Measurements from ENCODE around the gene YWHAH.
A peak's percentile ranks its signal among the peaks of the same experiment; 100 is the strongest.

YWHAH gene

GRCh38 chr22:31956360-31956759, 12.0 kb downstream of the YWHAH start:
- no peaks in the 10 kb centered on the region for H3K27me3 ChIP-seq (ENCODE audit: control insufficient read depth in 1 of 2, insufficient read depth in 2 of 2, low read length in 2 of 2)
- H3K27ac ChIP-seq (ENCODE audit: low read depth, low read length), result no peak overlapping the region
- H3K9me3 ChIP-seq (ENCODE audit: control insufficient read depth in 1 of 2, low read length in 2 of 2), result no peaks in the 10 kb centered on the region
- H3K4me1 ChIP-seq (ENCODE audit: control insufficient read depth in 1 of 2, insufficient read depth in 2 of 2, low read length in 2 of 2), result peaks cover 12 to 37% of the 10 kb centered on the region in 2 donors
- no peak overlapping the region for H3K9ac ChIP-seq (ENCODE audit: low read depth in 1 of 2, low read length in 2 of 2)
- H3K36me3 ChIP-seq (ENCODE audit: control insufficient read depth in 1 of 2, insufficient read depth in 2 of 2, low read length in 2 of 2), result peaks cover 20 to 26% of the 10 kb centered on the region in 2 donors
- H3K4me3 ChIP-seq (ENCODE audit: low read depth in 1 of 2, low read length in 2 of 2), result no peak overlapping the region

GRCh38 chr22:31957970-31958594, 13.7 kb downstream of the YWHAH start:
- Histone ChIP-seq H3K4me1 (ENCODE audit: control insufficient read depth in 1 of 2, insufficient read depth in 2 of 2, low read length in 2 of 2) (peaks cover 5 to 21% of the 10 kb centered on the region in 2 donors), H3K27ac (ENCODE audit: low read depth, low read length) (no peak overlapping the region), H3K9me3 (ENCODE audit: control insufficient read depth in 1 of 2, low read length in 2 of 2) (no peaks in the 10 kb centered on the region), H3K27me3 (ENCODE audit: control insufficient read depth in 1 of 2, insufficient read depth in 2 of 2, low read length in 2 of 2) (no peaks in the 10 kb centered on the region), H3K9ac (ENCODE audit: low read depth in 1 of 2, low read length in 2 of 2) (no peak overlapping the region), H3K4me3 (ENCODE audit: low read depth in 1 of 2, low read length in 2 of 2) (no peak overlapping the region), H3K36me3 (ENCODE audit: control insufficient read depth in 1 of 2, insufficient read depth in 2 of 2, low read length in 2 of 2) (peaks cover 20 to 26% of the 10 kb centered on the region in 2 donors)

- H3K4me3 ChIP-seq (ENCODE audit: low read depth in 1 of 2, low read length in 2 of 2), result no peak overlapping the region
- H3K9ac ChIP-seq (ENCODE audit: low read depth in 1 of 2, low read length in 2 of 2), result no peak overlapping the region
- H3K27ac ChIP-seq (ENCODE audit: low read depth, low read length), result no peak overlapping the region
Measured at GRCh38 chr22:31958625-31959239, 14.4 kb downstream of the YWHAH start.

GRCh38 chr22:31960767-31961166, 16.4 kb downstream of the YWHAH start:
- Histone ChIP-seq H3K4me1 (ENCODE audit: control insufficient read depth in 1 of 2, insufficient read depth in 2 of 2, low read length in 2 of 2) (peaks cover 0 to 5% of the 10 kb centered on the region in 2 donors), H3K4me3 (ENCODE audit: low read depth in 1 of 2, low read length in 2 of 2) (no peak overlapping the region), H3K9me3 (ENCODE audit: control insufficient read depth in 1 of 2, low read length in 2 of 2) (no peaks in the 10 kb centered on the region), H3K9ac (ENCODE audit: low read depth in 1 of 2, low read length in 2 of 2) (no peak overlapping the region), H3K27ac (ENCODE audit: low read depth, low read length) (no peak overlapping the region), H3K27me3 (ENCODE audit: control insufficient read depth in 1 of 2, insufficient read depth in 2 of 2, low read length in 2 of 2) (no peaks in the 10 kb centered on the region), H3K36me3 (ENCODE audit: control insufficient read depth in 1 of 2, insufficient read depth in 2 of 2, low read length in 2 of 2) (peaks cover 18 to 26% of the 10 kb centered on the region in 2 donors)

More at GRCh38 chr22:31958625-31959239, 14.4 kb downstream of the YWHAH start:
- Histone ChIP-seq H3K27me3 (ENCODE audit: control insufficient read depth in 1 of 2, insufficient read depth in 2 of 2, low read length in 2 of 2) (no peaks in the 10 kb centered on the region), H3K36me3 (ENCODE audit: control insufficient read depth in 1 of 2, insufficient read depth in 2 of 2, low read length in 2 of 2) (peaks cover 20 to 26% of the 10 kb centered on the region in 2 donors), H3K4me1 (ENCODE audit: control insufficient read depth in 1 of 2, insufficient read depth in 2 of 2, low read length in 2 of 2) (peaks cover 5 to 14% of the 10 kb centered on the region in 2 donors), H3K9me3 (ENCODE audit: control insufficient read depth in 1 of 2, low read length in 2 of 2) (no peaks in the 10 kb centered on the region)

GRCh38 chr22:31962387-31963125, 18.2 kb downstream of the YWHAH start:
- Histone ChIP-seq H3K36me3 (ENCODE audit: control insufficient read depth in 1 of 2, insufficient read depth in 2 of 2, low read length in 2 of 2) (peaks cover 5 to 9% of the 10 kb centered on the region in 2 donors), H3K9me3 (ENCODE audit: control insufficient read depth in 1 of 2, low read length in 2 of 2) (no peaks in the 10 kb centered on the region), H3K27me3 (ENCODE audit: control insufficient read depth in 1 of 2, insufficient read depth in 2 of 2, low read length in 2 of 2) (no peaks in the 10 kb centered on the region), H3K27ac (ENCODE audit: low read depth, low read length) (no peak overlapping the region), H3K9ac (ENCODE audit: low read depth in 1 of 2, low read length in 2 of 2) (no peak overlapping the region), H3K4me3 (ENCODE audit: low read depth in 1 of 2, low read length in 2 of 2) (no peak overlapping the region), H3K4me1 (ENCODE audit: control insufficient read depth in 1 of 2, insufficient read depth in 2 of 2, low read length in 2 of 2) (peaks cover 0 to 5% of the 10 kb centered on the region in 2 donors)

- no peaks in the 10 kb centered on the region for H3K36me3 ChIP-seq (ENCODE audit: control insufficient read depth in 1 of 2, insufficient read depth in 2 of 2, low read length in 2 of 2)
- no peaks in the 10 kb centered on the region for H3K9me3 ChIP-seq (ENCODE audit: control insufficient read depth in 1 of 2, low read length in 2 of 2)
- no peak overlapping the region for H3K4me3 ChIP-seq (ENCODE audit: low read depth in 1 of 2, low read length in 2 of 2)
- no peaks in the 10 kb centered on the region for H3K27me3 ChIP-seq (ENCODE audit: control insufficient read depth in 1 of 2, insufficient read depth in 2 of 2, low read length in 2 of 2)
- no peak overlapping the region for H3K9ac ChIP-seq (ENCODE audit: low read depth in 1 of 2, low read length in 2 of 2)
- no peak overlapping the region for H3K27ac ChIP-seq (ENCODE audit: low read depth, low read length)
- peaks cover 11 to 18% of the 10 kb centered on the region in 2 donors for H3K4me1 ChIP-seq (ENCODE audit: control insufficient read depth in 1 of 2, insufficient read depth in 2 of 2, low read length in 2 of 2)
Measured at GRCh38 chr22:31968022-31968421, 23.7 kb downstream of the YWHAH start.

GRCh38 chr22:31969789-31970489, 25.6 kb downstream of the YWHAH start:
- H3K9ac ChIP-seq (ENCODE audit: low read depth in 1 of 2, low read length in 2 of 2), result peak overlapping the region; percentile 30 to 49
- H3K4me3 ChIP-seq (ENCODE audit: low read depth in 1 of 2, low read length in 2 of 2), result peak overlapping the region; percentile 62 to 65
- no peaks in the 10 kb centered on the region for H3K36me3 ChIP-seq (ENCODE audit: control insufficient read depth in 1 of 2, insufficient read depth in 2 of 2, low read length in 2 of 2)
- H3K27me3 ChIP-seq (ENCODE audit: control insufficient read depth in 1 of 2, insufficient read depth in 2 of 2, low read length in 2 of 2), result no peaks in the 10 kb centered on the region
- no peak overlapping the region for H3K27ac ChIP-seq (ENCODE audit: low read depth, low read length)
- H3K4me1 ChIP-seq (ENCODE audit: control insufficient read depth in 1 of 2, insufficient read depth in 2 of 2, low read length in 2 of 2), result peaks cover 26 to 30% of the 10 kb centered on the region in 2 donors
- no peaks in the 10 kb centered on the region for H3K9me3 ChIP-seq (ENCODE audit: control insufficient read depth in 1 of 2, low read length in 2 of 2)

GRCh38 chr22:31970490-31971444, 26.4 kb downstream of the YWHAH start:
- peak overlapping the region; percentile 32 to 49 for H3K9ac ChIP-seq (ENCODE audit: low read depth in 1 of 2, low read length in 2 of 2)
- H3K27ac ChIP-seq (ENCODE audit: low read depth, low read length), result no peak overlapping the region
- peaks cover 26 to 31% of the 10 kb centered on the region in 2 donors for H3K4me1 ChIP-seq (ENCODE audit: control insufficient read depth in 1 of 2, insufficient read depth in 2 of 2, low read length in 2 of 2)
- peak overlapping the region; percentile 62 to 65 for H3K4me3 ChIP-seq (ENCODE audit: low read depth in 1 of 2, low read length in 2 of 2)
- H3K27me3 ChIP-seq (ENCODE audit: control insufficient read depth in 1 of 2, insufficient read depth in 2 of 2, low read length in 2 of 2), result no peaks in the 10 kb centered on the region
- no peaks in the 10 kb centered on the region for H3K36me3 ChIP-seq (ENCODE audit: control insufficient read depth in 1 of 2, insufficient read depth in 2 of 2, low read length in 2 of 2)
- H3K9me3 ChIP-seq (ENCODE audit: control insufficient read depth in 1 of 2, low read length in 2 of 2), result no peaks in the 10 kb centered on the region

- Histone ChIP-seq H3K27ac (ENCODE audit: low read depth, low read length) (no peak overlapping the region), H3K36me3 (ENCODE audit: control insufficient read depth in 1 of 2, insufficient read depth in 2 of 2, low read length in 2 of 2) (no peaks in the 10 kb centered on the region), H3K9me3 (ENCODE audit: control insufficient read depth in 1 of 2, low read length in 2 of 2) (no peaks in the 10 kb centered on the region), H3K4me3 (ENCODE audit: low read depth in 1 of 2, low read length in 2 of 2) (no peak overlapping the region), H3K4me1 (ENCODE audit: control insufficient read depth in 1 of 2, insufficient read depth in 2 of 2, low read length in 2 of 2) (peaks cover 26 to 31% of the 10 kb centered on the region in 2 donors), H3K27me3 (ENCODE audit: control insufficient read depth in 1 of 2, insufficient read depth in 2 of 2, low read length in 2 of 2) (no peaks in the 10 kb centered on the region), H3K9ac (ENCODE audit: low read depth in 1 of 2, low read length in 2 of 2) (no peak overlapping the region)
Measured at GRCh38 chr22:31972180-31972579, 27.8 kb downstream of the YWHAH start.

Measured in duodenal mucosa (tissue), 2 donors.